HG02840 (cell line): Measurements from ENCODE around the gene CCNC.
A peak's percentile ranks its signal among the peaks of the same experiment; 100 is the strongest.

Experiments used
- ATAC-seq: cut with Tn5 transposase; IDR thresholded peaks from one replicate; pipeline ENCODE4 v1.9.1; 2021; ENCODE audit warnings: mild to moderate bottlenecking, moderate library complexity, moderate number of reproducible peaks; ENCODE audit not compliant: unreplicated experiment, low FRiP score

CCNC gene

GRCh38 chr6:99550046-99550748 is 18.3 kb downstream of the CCNC start:
- no peak for ATAC-seq

GRCh38 chr6:99548706-99549105 is 19.8 kb downstream of the CCNC start:
- ATAC-seq, result no peak

- no peak for ATAC-seq
These were observed 20.9 kb downstream of the CCNC start for GRCh38 chr6:99547526-99547925.

GRCh38 chr6:99545442-99545841 is 23.0 kb downstream of the CCNC start:
- no peak for ATAC-seq

GRCh38 chr6:99543968-99544367 is 24.5 kb downstream of the CCNC start:
- ATAC-seq, result no peak

GRCh38 chr6:99530627-99531026 is 37.8 kb downstream of the CCNC start:
- no peak for ATAC-seq

- ATAC-seq, result no peak
These were observed 45.9 kb downstream of the CCNC start for GRCh38 chr6:99522531-99522930.

GRCh38 chr6:99521633-99522151 is 46.8 kb downstream of the CCNC start:
- peak; percentile 28 for ATAC-seq

GRCh38 chr6:99520855-99521632 is 47.4 kb downstream of the CCNC start:
- peak; percentile 99 for ATAC-seq

GRCh38 chr6:99519446-99519845 is 49.0 kb downstream of the CCNC start:
- ATAC-seq, result no peak

GRCh38 chr6:99514089-99514488 is 54.4 kb downstream of the CCNC start:
- no peak for ATAC-seq

- ATAC-seq, result no peak
These were observed 56.4 kb downstream of the CCNC start for GRCh38 chr6:99512033-99512432.

- no peak for ATAC-seq
These were observed 60.8 kb downstream of the CCNC start for GRCh38 chr6:99507648-99508047.

- no peak for ATAC-seq
These were observed 66.7 kb downstream of the CCNC start for GRCh38 chr6:99501762-99502161.

- ATAC-seq, result no peak
These were observed 70.0 kb downstream of the CCNC start for GRCh38 chr6:99498421-99498820.

GRCh38 chr6:99495466-99495865 is 73.0 kb downstream of the CCNC start:
- ATAC-seq, result no peak
